T-cell (primary cell): ENCODE measurements around the gene ENPP7. TPM values are rescaled to one million over a fixed set of nuclear protein-coding genes. Genes with fewer than 3 reads are reported as not detected.

ENCODE experiments used
- ATAC-seq, 4 experiments: fragments of 200-7000 bp in 3 of 4; fragments of 150-1000 bp in 1 of 4; cut with Tn5 transposase; replicated peaks in 1 of 4; 1 replicate in 3 of 4; 2 replicates in 1 of 4; pipeline ENCODE4 v1.10.0; 2021; ENCODE audit warnings: moderate library complexity in 3 of 4, mild to moderate bottlenecking in 2 of 4, moderate number of reproducible peaks in 1 of 4
- CTCF ChIA-PET, 2 donors: fragments of 300-600 bp; sonication (Branson Sonifier 250); formaldehyde crosslinking; loops; one replicate each; lab custom pipeline; 2022; ENCODE audit warnings: antibody characterized with exemption in 2 of 2; lab: Charles Lee
- POLR2A ChIA-PET, 2 donors: fragments of 300-600 bp; sonication (Branson Sonifier 250); formaldehyde crosslinking; loops; one replicate each; lab custom pipeline; 2022; ENCODE audit warnings: antibody characterized with exemption in 2 of 2; lab: Charles Lee
- DNase-seq, 35 experiments: peaks; one replicate each; pipeline versions ENCODE4 v3.0.0 to v3.0.0-alpha.2; 2013 to 2023
- H3K27ac ChIP-seq: one replicate; pipeline ENCODE4 v1.5.1; 2013; ENCODE audit warnings: low read length
- H3K27me3 ChIP-seq, 2 experiments: replicated peaks in 1 of 2; 1 replicate in 1 of 2; 2 replicates in 1 of 2; pipeline versions ENCODE4 v1.6.1 to v1.7.0; 2013; ENCODE audit warnings: low read length in 1 of 2, mixed read lengths in 1 of 2; ENCODE audit not compliant: control insufficient read depth in 2 of 2, insufficient read depth in 2 of 2; ENCODE audit errors: extremely low read depth in 1 of 2
- H3K36me3 ChIP-seq, 2 donors: 1 replicate in 1 of 2; 2 replicates in 1 of 2; pipeline versions ENCODE4 v1.6.1 to v1.7.0; 2013; ENCODE audit warnings: low read length in 1 of 2; ENCODE audit not compliant: control insufficient read depth in 2 of 2, insufficient read depth in 1 of 2; ENCODE audit errors: extremely low read depth in 1 of 2
- H3K4me1 ChIP-seq, 2 experiments: 1 replicate in 1 of 2; 2 replicates in 1 of 2; pipeline versions ENCODE4 v1.6.1 to v1.7.0; 2013; ENCODE audit warnings: low read length in 2 of 2, mixed read lengths in 1 of 2; ENCODE audit not compliant: insufficient read depth in 2 of 2, control insufficient read depth in 1 of 2; ENCODE audit errors: extremely low read depth in 1 of 2
- H3K4me3 ChIP-seq, 2 donors: 1 replicate in 1 of 2; 2 replicates in 1 of 2; pipeline versions ENCODE4 v1.5.1 to v1.7.0; 2013; ENCODE audit warnings: mild to moderate bottlenecking in 2 of 2, low read length in 1 of 2, moderate library complexity in 1 of 2; ENCODE audit not compliant: control insufficient read depth in 1 of 2; ENCODE audit errors: extremely low read depth in 1 of 2
- H3K9me3 ChIP-seq: 2 replicates; pipeline ENCODE4 v1.7.0; 2013
- H3K27ac Mint-ChIP-seq, 2 donors: one replicate each; pipeline ENCODE4 v1.8.0; 2020 to 2021; ENCODE audit warnings: mild to moderate bottlenecking in 2 of 2, mixed read lengths in 2 of 2
- H3K27me3 Mint-ChIP-seq, 2 donors: one replicate each; pipeline ENCODE4 v1.8.0; 2021 to 2022; ENCODE audit warnings: mixed read lengths in 2 of 2
- H3K36me3 Mint-ChIP-seq: one replicate; pipeline ENCODE4 v1.8.0; 2021; ENCODE audit warnings: mixed read lengths
- H3K4me1 Mint-ChIP-seq, 3 donors: one replicate each; pipeline ENCODE4 v1.8.0; 2020 to 2022; ENCODE audit warnings: mixed read lengths in 3 of 3, mild to moderate bottlenecking in 1 of 3
- H3K4me3 Mint-ChIP-seq, 3 donors: one replicate each; pipeline ENCODE4 v1.8.0; 2020 to 2022; ENCODE audit warnings: mild to moderate bottlenecking in 3 of 3, mixed read lengths in 3 of 3, moderate library complexity in 3 of 3
- H3K9me3 Mint-ChIP-seq, 3 donors: one replicate each; pipeline ENCODE4 v1.8.0; 2020 to 2022; ENCODE audit warnings: mixed read lengths in 3 of 3
- WGBS: methylation state at CpG from one replicate; pipeline ENCODE4 v1.1.5; 2013; ENCODE audit warnings: missing lambda C conversion rate; ENCODE audit not compliant: insufficient coverage; 5-methylcytosine and 5-hydroxymethylcytosine counted together
- total RNA-seq, 35 experiments: library from RNA in 6 of 35; stranded (reverse) in 6 of 35; fragments of 120-200 nt in 1 of 35; gene quantifications; one replicate each; pipeline versions ENCODE4 v1.2.1 to v1.2.4 and lab custom pipeline; 2013 to 2026

ENPP7 gene
- total RNA-seq, 5 donors from 2014 or later (not counting 1 experiment from before 2014, with no cell fraction given), result 0.15 TPM; not detected in 4

DNA sequence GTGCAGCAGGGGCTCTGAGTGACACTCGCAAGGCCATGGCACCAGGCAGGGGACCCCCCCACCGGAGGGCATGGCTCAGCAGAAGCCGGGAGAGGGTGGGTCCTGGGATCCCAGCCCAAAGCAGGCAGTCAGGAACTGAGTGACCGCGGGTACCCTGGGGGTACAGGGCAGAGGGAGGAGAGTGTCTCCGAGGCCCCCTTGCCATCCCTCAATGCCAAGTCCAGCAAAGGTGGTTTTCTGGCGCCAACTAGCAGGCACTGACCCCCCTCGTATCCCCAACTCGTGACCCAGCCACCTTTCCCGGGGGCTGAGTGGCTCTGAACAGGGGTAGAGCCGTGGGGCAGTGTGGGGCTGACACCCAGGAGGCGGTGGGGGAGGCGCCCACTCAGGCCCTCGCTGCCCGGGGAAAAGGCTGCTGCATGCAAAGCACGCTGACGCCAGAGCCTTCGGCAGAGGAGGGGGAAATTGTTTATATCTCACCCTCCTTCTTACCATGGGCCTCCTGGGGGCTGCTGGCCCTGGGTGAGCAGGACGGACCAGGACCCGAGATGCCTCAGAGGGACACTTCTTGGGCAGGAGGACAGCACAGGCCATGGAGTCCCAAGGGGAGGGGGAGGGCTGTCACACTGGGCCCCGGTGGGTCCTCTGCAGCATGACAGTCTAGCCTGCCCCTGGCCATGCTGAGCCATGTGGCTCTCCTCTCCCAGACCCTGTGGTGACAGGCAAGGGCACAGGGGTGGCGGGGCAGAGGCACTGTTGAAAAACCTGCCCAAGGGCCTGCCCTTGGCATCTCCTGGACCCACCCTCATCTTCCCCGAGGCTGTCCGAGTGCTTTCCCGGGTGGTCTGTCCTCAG is 14.6 kb upstream of the ENPP7 start:
- H3K27ac Mint-ChIP-seq, result no peak overlapping the region
- H3K27me3 ChIP-seq, result peaks cover 0 to 58% of the 10 kb centered on the region in 2 experiments
- no peaks in the 10 kb centered on the region for H3K9me3 Mint-ChIP-seq
- H3K27ac ChIP-seq, result no peak overlapping the region
- H3K27me3 Mint-ChIP-seq, result peaks cover 5 to 21% of the 10 kb centered on the region in 2 donors
- no peaks in the 10 kb centered on the region for H3K9me3 ChIP-seq
- no peak for DNase-seq
- CTCF ChIA-PET, result no interaction called here
- H3K4me3 ChIP-seq, result no peak overlapping the region
- H3K36me3 Mint-ChIP-seq, result no peaks in the 10 kb centered on the region
- ATAC-seq, result no peak
- POLR2A ChIA-PET, result no interaction called here
- 50% methylated on average over 10 of the region's 25 CpGs for WGBS
- H3K4me3 Mint-ChIP-seq, result no peak overlapping the region
- H3K4me1 Mint-ChIP-seq, result no peaks in the 10 kb centered on the region
- no peaks in the 10 kb centered on the region for H3K36me3 ChIP-seq
- H3K4me1 ChIP-seq, result no peaks in the 10 kb centered on the region

DNA sequence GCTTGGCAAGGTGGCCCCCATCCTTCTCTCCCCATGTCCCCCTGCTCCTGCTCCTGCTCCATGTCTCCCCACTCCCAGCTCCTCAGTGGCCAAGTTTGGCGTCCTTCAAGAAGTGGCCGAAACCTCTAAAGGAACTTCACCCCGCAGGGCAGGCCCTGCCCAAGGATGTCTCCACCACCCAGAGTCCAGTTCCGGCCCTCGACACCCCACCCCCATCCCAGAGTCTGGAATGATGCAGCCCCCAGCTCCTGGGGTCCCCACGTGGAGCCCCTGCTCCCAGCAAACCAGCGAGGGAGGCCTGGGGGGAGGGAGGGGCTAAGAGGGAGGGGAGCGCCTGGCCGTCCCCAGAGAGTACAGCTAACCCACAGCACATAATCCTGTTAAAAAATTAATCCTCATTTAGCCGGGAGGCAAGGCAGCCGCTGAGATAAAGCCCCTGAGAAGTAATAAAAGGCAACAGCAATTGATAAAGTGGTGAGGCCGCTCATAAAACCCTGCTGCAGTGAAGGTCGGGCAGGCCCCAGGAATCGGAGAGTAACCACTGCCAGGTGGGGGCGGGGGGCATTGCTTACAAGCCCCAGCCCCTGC is 9.9 kb upstream of the ENPP7 start:
- ATAC-seq, result no peak
- no peaks in the 10 kb centered on the region for H3K9me3 Mint-ChIP-seq
- no peaks in the 10 kb centered on the region for H3K9me3 ChIP-seq
- no peak overlapping the region for H3K4me3 ChIP-seq
- no peaks in the 10 kb centered on the region for H3K36me3 ChIP-seq
- no peak overlapping the region for H3K27ac Mint-ChIP-seq
- POLR2A ChIA-PET, result no interaction called here
- peaks cover 0 to 19% of the 10 kb centered on the region in 2 experiments for H3K27me3 ChIP-seq
- CTCF ChIA-PET, result no interaction called here
- H3K36me3 Mint-ChIP-seq, result no peaks in the 10 kb centered on the region
- DNase-seq, result no peak
- H3K4me1 ChIP-seq, result no peaks in the 10 kb centered on the region
- H3K4me3 Mint-ChIP-seq, result no peak overlapping the region
- WGBS, result 69% methylated on average over 7 of the region's 15 CpGs
- H3K27me3 Mint-ChIP-seq, result peaks cover 0 to 9% of the 10 kb centered on the region in 2 donors
- H3K4me1 Mint-ChIP-seq, result no peaks in the 10 kb centered on the region
- H3K27ac ChIP-seq, result no peak overlapping the region

DNA sequence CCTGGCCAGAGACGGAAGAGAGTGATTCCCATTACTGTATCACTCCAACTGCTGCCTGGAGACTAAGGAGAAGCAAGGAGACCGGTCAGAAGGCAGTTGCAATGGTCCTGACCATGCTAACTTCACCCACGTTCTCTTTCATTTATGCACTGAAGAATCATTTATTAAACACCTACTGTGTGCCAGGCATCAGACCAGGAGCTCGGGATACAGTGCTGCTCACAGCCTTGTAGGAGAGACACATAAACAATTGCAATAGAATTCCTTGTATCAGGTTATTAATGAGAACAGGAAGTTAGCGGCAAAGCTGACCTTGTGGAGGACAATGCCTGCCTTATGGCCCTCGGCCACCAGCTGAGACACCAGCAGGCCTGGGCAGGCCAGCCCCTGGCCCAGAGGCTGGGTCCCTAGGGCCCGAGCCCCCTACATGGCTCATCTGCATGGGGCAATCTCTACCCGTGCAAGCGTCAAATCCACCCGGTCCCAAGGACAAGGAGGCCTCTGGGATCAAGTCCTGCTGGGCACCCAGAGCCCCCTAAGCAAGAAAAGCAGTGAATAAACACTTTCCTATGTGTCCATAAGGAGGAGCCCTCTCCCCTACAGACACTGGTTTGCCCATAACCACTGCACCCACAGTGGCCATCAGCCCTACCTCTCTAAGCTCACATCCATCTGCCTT is 8.6 kb upstream of the ENPP7 start:
- Mint-ChIP-seq H3K4me3 (no peak overlapping the region), H3K27me3 (peaks cover 0 to 6% of the 10 kb centered on the region in 2 donors), H3K4me1 (no peaks in the 10 kb centered on the region), H3K9me3 (no peaks in the 10 kb centered on the region), H3K27ac (no peak overlapping the region), H3K36me3 (no peaks in the 10 kb centered on the region)
- ChIA-PET CTCF (no interaction called here), POLR2A (no interaction called here)
- H3K4me3 ChIP-seq, result no peak overlapping the region
- DNase-seq, result no peak
- no peak for ATAC-seq
- H3K4me1 ChIP-seq, result no peaks in the 10 kb centered on the region
- H3K27ac ChIP-seq, result no peak overlapping the region
- no peaks in the 10 kb centered on the region for H3K9me3 ChIP-seq
- WGBS, result 86% methylated on average over 5 of the region's 10 CpGs
- H3K36me3 ChIP-seq, result no peaks in the 10 kb centered on the region
- H3K27me3 ChIP-seq, result peaks cover 0 to 6% of the 10 kb centered on the region in 2 experiments

DNA sequence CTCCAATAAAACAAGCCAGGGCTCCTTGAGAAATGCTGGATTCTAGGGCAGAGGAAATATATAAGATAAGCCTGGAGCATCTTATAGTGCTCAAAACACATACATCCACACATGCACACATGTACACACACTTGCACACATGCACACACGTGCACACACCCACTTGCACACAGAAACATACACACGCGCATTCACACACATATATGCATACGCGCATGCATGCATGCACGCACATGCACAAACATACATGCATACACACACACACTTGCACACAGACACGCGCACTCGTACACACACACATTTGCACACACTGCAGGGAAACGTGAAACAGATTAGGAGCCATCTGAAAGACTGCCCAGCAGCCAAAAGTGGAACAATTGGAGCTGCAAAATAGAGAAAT is 8.0 kb upstream of the ENPP7 start:
- DNase-seq, result no peak
- Histone ChIP-seq H3K27me3 (peaks cover 0 to 4% of the 10 kb centered on the region in 2 experiments), H3K27ac (no peak overlapping the region), H3K36me3 (no peaks in the 10 kb centered on the region), H3K9me3 (no peaks in the 10 kb centered on the region), H3K4me3 (no peak overlapping the region), H3K4me1 (no peaks in the 10 kb centered on the region)
- ChIA-PET POLR2A (no interaction called here), CTCF (no interaction called here)
- WGBS, result 95% methylated on average over 9 of the region's 10 CpGs
- no peak for ATAC-seq
- Mint-ChIP-seq H3K4me3 (no peak overlapping the region), H3K27ac (no peak overlapping the region), H3K27me3 (peaks cover 0 to 6% of the 10 kb centered on the region in 2 donors), H3K4me1 (peaks cover under 1 to 2% (median 2%) of the 10 kb centered on the region in 3 donors), H3K9me3 (no peaks in the 10 kb centered on the region), H3K36me3 (no peaks in the 10 kb centered on the region)

DNA sequence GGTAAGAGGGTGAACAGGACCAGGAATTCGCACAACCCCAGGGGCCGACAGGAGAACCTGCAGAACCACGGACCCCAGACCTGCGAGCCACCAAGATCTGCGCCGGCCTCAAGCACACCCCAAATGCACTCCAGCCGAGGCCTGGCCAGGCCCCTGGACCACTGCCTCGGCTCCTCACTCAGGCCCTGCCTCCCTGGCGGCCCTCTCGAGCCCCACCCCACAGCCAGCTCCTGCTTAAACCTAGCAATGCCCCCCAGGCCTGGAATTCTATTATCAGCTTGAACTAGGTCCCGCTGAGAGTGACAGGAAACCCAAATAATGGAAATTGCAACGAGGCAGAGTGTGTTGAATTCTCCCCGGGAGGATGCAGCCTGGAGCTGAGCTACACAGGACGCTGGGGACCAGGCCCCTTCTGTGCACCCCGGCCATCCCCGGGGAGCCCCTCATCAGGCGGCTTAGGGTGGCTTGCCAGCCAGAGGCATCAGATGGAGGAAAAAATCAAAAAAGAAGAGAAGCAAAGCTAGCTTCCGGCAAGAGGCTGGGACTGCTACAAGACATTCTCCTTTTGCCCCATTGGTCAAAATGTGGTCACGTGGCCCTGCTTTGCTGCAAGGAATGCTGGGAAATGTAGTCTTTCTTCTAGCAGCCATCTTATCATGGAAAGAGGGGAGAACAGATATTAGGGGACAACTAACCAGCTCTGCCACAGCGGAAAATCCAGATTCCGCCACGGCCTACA is 2.4 kb upstream of the ENPP7 start:
- Histone ChIP-seq H3K27ac (peak overlapping the region; percentile 49), H3K4me1 (peaks cover 3 to 15% of the 10 kb centered on the region in 2 experiments), H3K9me3 (no peaks in the 10 kb centered on the region), H3K27me3 (no peaks in the 10 kb centered on the region), H3K36me3 (no peaks in the 10 kb centered on the region), H3K4me3 (peak overlapping the region; percentile 39 to 44)
- Mint-ChIP-seq H3K36me3 (no peaks in the 10 kb centered on the region), H3K9me3 (no peaks in the 10 kb centered on the region), H3K4me3 (peak overlapping the region; percentile 54 to 73 (median 67)), H3K27me3 (no peaks in the 10 kb centered on the region), H3K27ac (peak overlapping the region; percentile 86 to 91), H3K4me1 (peaks cover 14 to 30% (median 18%) of the 10 kb centered on the region in 3 donors)
- 39% methylated on average over 16 of the region's 22 CpGs for WGBS
- CTCF ChIA-PET, result interaction anchor here in 1 of 2 donors (1.4 kb wide), 1 partner anchor 18 kb away, joined by 16 read pairs; no protein-coding TSS in a partner anchor
- peak; percentile 55 to 94 (median 85) for DNase-seq
- POLR2A ChIA-PET, result interaction anchor here (0.6 kb wide), 2 partner anchors 111 to 268 kb away, joined by 3 to 9 read pairs; partner anchors contain the start of gene CBX4 (in 1 of the 2)
- peak; percentile 84 to 93 (median 86) for ATAC-seq
